HepG2 (cell line): ENCODE results near the gene BCAS2. TPM values are rescaled to one million over a fixed set of nuclear protein-coding genes. Genes with fewer than 3 reads are reported as not detected.

Source experiments
- ARID2 ChIP-seq: sonication (generic); formaldehyde crosslinking; IDR thresholded peaks from 2 replicates; pipeline ENCODE4 v1.8.1; 2022; ENCODE audit warnings: mild to moderate bottlenecking, missing genetic modification reagents, borderline replicate concordance
- ATF1 ChIP-seq: IDR thresholded peaks from 2 replicates; pipeline ENCODE4 v1.6.1; 2016; ENCODE audit warnings: mild to moderate bottlenecking, control low read depth
- BHLHE40 ChIP-seq: IDR thresholded peaks from 2 replicates; pipeline ENCODE4 v1.6.1; 2011; ENCODE audit warnings: low read length, improper control_type of control experiment
- CBX2 ChIP-seq, 2 experiments: fragments of 200-600 bp in 1 of 2; sonication (generic); formaldehyde crosslinking in 1 of 2; IDR thresholded peaks; 2 replicates each; pipeline versions ENCODE4 v1.7.0 to v1.8.1; 2018 to 2022; ENCODE audit warnings: low read depth in 2 of 2, low read length in 1 of 2, mild to moderate bottlenecking in 1 of 2, missing genetic modification reagents in 1 of 2
- EED ChIP-seq: sonication (generic); formaldehyde crosslinking; IDR thresholded peaks from 2 replicates; pipeline ENCODE4 v1.5.0; 2020; ENCODE audit warnings: mild to moderate bottlenecking, missing genetic modification reagents
- ELF1 ChIP-seq: sonication (generic); formaldehyde crosslinking; IDR thresholded peaks from 2 replicates; pipeline ENCODE4 v1.4.0; 2020; ENCODE audit warnings: missing genetic modification reagents
- ERF ChIP-seq: IDR thresholded peaks from 2 replicates; pipeline ENCODE4 v1.6.1; 2018; ENCODE audit warnings: missing biosample characterization, missing genetic modification reagents
- ETV5 ChIP-seq: IDR thresholded peaks from 2 replicates; pipeline ENCODE4 v1.6.1; 2018; ENCODE audit warnings: missing biosample characterization, missing genetic modification reagents, inconsistent platforms, borderline replicate concordance
- GLI4 ChIP-seq: sonication (generic); formaldehyde crosslinking; IDR thresholded peaks from 2 replicates; pipeline ENCODE4 v1.5.1; 2020; ENCODE audit warnings: missing genetic modification reagents, mild to moderate bottlenecking, moderate library complexity, borderline replicate concordance
- HOXA5 ChIP-seq: sonication (generic); formaldehyde crosslinking; IDR thresholded peaks from 2 replicates; pipeline ENCODE4 v1.4.0; 2020; ENCODE audit warnings: missing genetic modification reagents
- MAZ ChIP-seq, 2 experiments: sonication (generic) in 1 of 2; formaldehyde crosslinking in 1 of 2; IDR thresholded peaks; 2 replicates each; pipeline versions ENCODE4 v1.5.0 to v1.6.1; 2012 to 2020; ENCODE audit warnings: low read depth in 2 of 2, mild to moderate bottlenecking in 2 of 2, borderline replicate concordance in 1 of 2, improper control_type of control experiment in 1 of 2, low read length in 1 of 2, missing genetic modification reagents in 1 of 2, moderate library complexity in 1 of 2
- MTA1 ChIP-seq: sonication (generic); formaldehyde crosslinking; IDR thresholded peaks from 2 replicates; pipeline ENCODE4 v1.4.0; 2020; ENCODE audit warnings: missing genetic modification reagents, mild to moderate bottlenecking, borderline replicate concordance
- NFATC3 ChIP-seq: sonication (generic); formaldehyde crosslinking; IDR thresholded peaks from 2 replicates; pipeline ENCODE4 v1.5.1; 2020; ENCODE audit warnings: mild to moderate bottlenecking, missing genetic modification reagents
- RARG ChIP-seq: sonication (generic); formaldehyde crosslinking; IDR thresholded peaks from 2 replicates; pipeline ENCODE4 v1.4.0; 2020; ENCODE audit warnings: low read depth, mild to moderate bottlenecking, missing genetic modification reagents
- SOX6 ChIP-seq, 2 experiments: fragments of 450-650 bp in 1 of 2; sonication (generic) in 1 of 2; formaldehyde crosslinking in 1 of 2; IDR thresholded peaks; 2 replicates each; pipeline versions ENCODE4 v1.4.0 to v1.6.1; 2017 to 2020; ENCODE audit warnings: antibody characterized with exemption in 1 of 2, mild to moderate bottlenecking in 1 of 2, missing genetic modification reagents in 1 of 2
- TBX2 ChIP-seq: sonication (generic); formaldehyde crosslinking; IDR thresholded peaks from 2 replicates; pipeline ENCODE4 v1.5.0; 2020; ENCODE audit warnings: missing genetic modification reagents, mild to moderate bottlenecking, borderline replicate concordance
- ZKSCAN5 ChIP-seq: sonication (generic); formaldehyde crosslinking; IDR thresholded peaks from 2 replicates; pipeline ENCODE4 v1.5.1; 2020; ENCODE audit warnings: mild to moderate bottlenecking, missing genetic modification reagents
- ZNF180 ChIP-seq: sonication (generic); formaldehyde crosslinking; IDR thresholded peaks from 2 replicates; pipeline ENCODE4 v1.4.0; 2020; ENCODE audit warnings: low read depth, missing genetic modification reagents, borderline replicate concordance
- ZNF891 ChIP-seq: sonication (generic); formaldehyde crosslinking; IDR thresholded peaks from 2 replicates; pipeline ENCODE4 v1.5.0; 2020; ENCODE audit warnings: mild to moderate bottlenecking, missing genetic modification reagents
- ZZZ3 ChIP-seq: sonication (generic); formaldehyde crosslinking; IDR thresholded peaks from 2 replicates; pipeline ENCODE4 v1.4.0; 2020; ENCODE audit warnings: missing genetic modification reagents, mild to moderate bottlenecking, borderline replicate concordance
- polyA plus RNA-seq, 8 experiments: library from polyadenylated mRNA; depleted of rRNA in 3 of 8; stranded (reverse) in 7 of 8; unstranded in 1 of 8; fragments of >200 nt; fragmentation: Illumina TruSeq in 4 of 8; extraction: Trizol in 4 of 8; gene quantifications; 2 replicates each; pipeline versions ENCODE4 v1.2.1 to v1.2.3, GENCODE V29; 2011 to 2016; ENCODE audit warnings: low read depth in 4 of 8, missing spikeins in 1 of 8, mixed read lengths in 1 of 8; ENCODE audit not compliant: insufficient read depth in 1 of 8
- total RNA-seq, 5 experiments: library from RNA; depleted of rRNA; stranded (reverse); fragments of >200 nt; fragmentation: Illumina TruSeq; extraction: Trizol; gene quantifications; 2 replicates each; pipeline ENCODE4 v1.2.3, GENCODE V29; 2016; ENCODE audit warnings: low read depth in 1 of 5
- TF ChIP-seq, protein P1 (sequence below): sonication (generic); formaldehyde crosslinking; IDR thresholded peaks from 2 replicates; pipeline ENCODE4 v1.4.0; 2020; ENCODE audit warnings: mild to moderate bottlenecking, missing genetic modification reagents
- TF ChIP-seq, protein P2 (sequence below): sonication (generic); formaldehyde crosslinking; IDR thresholded peaks from 2 replicates; pipeline ENCODE4 v1.5.1; 2020; ENCODE audit warnings: mild to moderate bottlenecking, missing genetic modification reagents, borderline replicate concordance

The BCAS2 gene
- total and polyA plus RNA-seq, 2 of the 13 experiments (the other 11 are each of a cell fraction or from before 2014, with no cell fraction given) = 18.0 to 47.4 TPM

DNA sequence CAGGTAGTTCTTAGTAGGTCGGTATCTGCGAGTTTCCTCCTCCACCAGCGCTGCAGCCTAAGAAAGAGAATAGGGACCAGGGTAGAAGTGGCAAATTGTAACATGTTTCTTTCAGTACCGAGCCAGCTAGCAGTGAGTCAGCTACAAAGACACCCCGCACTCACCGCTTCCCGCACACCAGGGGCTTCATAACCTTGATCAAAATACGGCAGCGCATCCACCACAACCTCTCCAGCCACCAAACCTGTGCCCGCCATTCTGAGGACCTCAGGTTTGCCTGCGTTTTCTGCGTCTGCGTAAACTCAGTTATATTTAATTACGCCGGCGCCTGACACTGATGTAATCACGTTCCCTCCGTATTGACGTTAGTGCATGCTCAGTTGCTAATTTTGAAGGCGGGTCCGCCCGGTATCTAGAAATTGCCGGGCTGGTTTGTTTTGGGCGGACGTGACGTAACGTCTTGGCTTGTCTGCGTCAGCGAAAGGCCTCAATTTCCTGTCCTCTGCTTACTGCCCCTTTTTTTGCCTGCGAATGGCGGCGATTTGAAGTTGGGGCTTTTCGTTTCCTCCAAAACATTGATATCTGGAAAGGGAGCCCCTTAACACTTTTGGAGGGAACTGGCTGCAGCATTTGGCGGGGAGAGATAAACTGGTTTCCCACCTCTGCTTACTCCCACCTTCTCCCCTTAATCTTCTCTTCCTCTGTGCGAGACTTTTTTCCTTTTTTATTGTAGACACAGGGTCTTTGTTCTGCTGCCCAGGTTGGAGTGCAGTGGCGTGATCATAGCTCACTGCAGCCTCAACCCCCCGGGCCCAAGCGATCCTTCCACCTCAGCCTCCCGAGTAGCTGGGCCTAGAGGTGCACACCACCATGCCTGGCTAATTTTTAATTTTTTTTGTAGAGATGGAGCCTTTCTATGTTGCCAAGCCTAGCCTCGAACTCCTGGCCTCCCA is at the start of gene BCAS2 (continued):
- TF ChIP-seq ARID2 (CRISPR knock-in tag) (no peak), ZKSCAN5 (CRISPR knock-in tag) (no peak), ATF1 (CRISPR knock-in tag) (peak; percentile 97), ZNF180 (CRISPR knock-in tag) (no peak), TBX2 (CRISPR knock-in tag) (peak; percentile 46; the same call in 1 of the 2 replicates), ZNF891 (CRISPR knock-in tag) (no peak), ZZZ3 (CRISPR knock-in tag) (no peak; the same call in 1 of the 2 replicates), ETV5 (CRISPR knock-in tag) (peak; percentile 43; the same call in 1 of the 2 replicates), GLI4 (CRISPR knock-in tag) (no peak), RARG (CRISPR knock-in tag) (no peak), EED (CRISPR knock-in tag) (no peak), SOX6 (IDR thresholded peaks at IDR 0.05) (no peak), SOX6 (CRISPR knock-in tag; IDR thresholded peaks at IDR 0.05) (peak; percentile 34; the same call in 1 of the 2 replicates), CBX2 (IDR thresholded peaks at IDR 0.05; ENCODE audit: low read depth, low read length) (no peak), CBX2 (CRISPR knock-in tag; IDR thresholded peaks at IDR 0.05; ENCODE audit: low read depth) (no peak), MTA1 (CRISPR knock-in tag) (no peak), ELF1 (peak; percentile 60; the same call in 1 of the 2 replicates), BHLHE40 (no peak), ERF (CRISPR knock-in tag) (peak; percentile 55), NFATC3 (no peak), HOXA5 (0 out of 2 replicates have a peak, but pooled peaks have one; percentile 33), MAZ (IDR thresholded peaks at IDR 0.05; ENCODE audit: borderline replicate concordance, low read depth, low read length) (no peak), MAZ (CRISPR knock-in tag; IDR thresholded peaks at IDR 0.05; ENCODE audit: low read depth) (no peak)
- TF ChIP-seq, protein P1, sequence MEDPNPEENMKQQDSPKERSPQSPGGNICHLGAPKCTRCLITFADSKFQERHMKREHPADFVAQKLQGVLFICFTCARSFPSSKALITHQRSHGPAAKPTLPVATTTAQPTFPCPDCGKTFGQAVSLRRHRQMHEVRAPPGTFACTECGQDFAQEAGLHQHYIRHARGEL (CRISPR knock-in tag) = no peak
- TF ChIP-seq, protein P2, sequence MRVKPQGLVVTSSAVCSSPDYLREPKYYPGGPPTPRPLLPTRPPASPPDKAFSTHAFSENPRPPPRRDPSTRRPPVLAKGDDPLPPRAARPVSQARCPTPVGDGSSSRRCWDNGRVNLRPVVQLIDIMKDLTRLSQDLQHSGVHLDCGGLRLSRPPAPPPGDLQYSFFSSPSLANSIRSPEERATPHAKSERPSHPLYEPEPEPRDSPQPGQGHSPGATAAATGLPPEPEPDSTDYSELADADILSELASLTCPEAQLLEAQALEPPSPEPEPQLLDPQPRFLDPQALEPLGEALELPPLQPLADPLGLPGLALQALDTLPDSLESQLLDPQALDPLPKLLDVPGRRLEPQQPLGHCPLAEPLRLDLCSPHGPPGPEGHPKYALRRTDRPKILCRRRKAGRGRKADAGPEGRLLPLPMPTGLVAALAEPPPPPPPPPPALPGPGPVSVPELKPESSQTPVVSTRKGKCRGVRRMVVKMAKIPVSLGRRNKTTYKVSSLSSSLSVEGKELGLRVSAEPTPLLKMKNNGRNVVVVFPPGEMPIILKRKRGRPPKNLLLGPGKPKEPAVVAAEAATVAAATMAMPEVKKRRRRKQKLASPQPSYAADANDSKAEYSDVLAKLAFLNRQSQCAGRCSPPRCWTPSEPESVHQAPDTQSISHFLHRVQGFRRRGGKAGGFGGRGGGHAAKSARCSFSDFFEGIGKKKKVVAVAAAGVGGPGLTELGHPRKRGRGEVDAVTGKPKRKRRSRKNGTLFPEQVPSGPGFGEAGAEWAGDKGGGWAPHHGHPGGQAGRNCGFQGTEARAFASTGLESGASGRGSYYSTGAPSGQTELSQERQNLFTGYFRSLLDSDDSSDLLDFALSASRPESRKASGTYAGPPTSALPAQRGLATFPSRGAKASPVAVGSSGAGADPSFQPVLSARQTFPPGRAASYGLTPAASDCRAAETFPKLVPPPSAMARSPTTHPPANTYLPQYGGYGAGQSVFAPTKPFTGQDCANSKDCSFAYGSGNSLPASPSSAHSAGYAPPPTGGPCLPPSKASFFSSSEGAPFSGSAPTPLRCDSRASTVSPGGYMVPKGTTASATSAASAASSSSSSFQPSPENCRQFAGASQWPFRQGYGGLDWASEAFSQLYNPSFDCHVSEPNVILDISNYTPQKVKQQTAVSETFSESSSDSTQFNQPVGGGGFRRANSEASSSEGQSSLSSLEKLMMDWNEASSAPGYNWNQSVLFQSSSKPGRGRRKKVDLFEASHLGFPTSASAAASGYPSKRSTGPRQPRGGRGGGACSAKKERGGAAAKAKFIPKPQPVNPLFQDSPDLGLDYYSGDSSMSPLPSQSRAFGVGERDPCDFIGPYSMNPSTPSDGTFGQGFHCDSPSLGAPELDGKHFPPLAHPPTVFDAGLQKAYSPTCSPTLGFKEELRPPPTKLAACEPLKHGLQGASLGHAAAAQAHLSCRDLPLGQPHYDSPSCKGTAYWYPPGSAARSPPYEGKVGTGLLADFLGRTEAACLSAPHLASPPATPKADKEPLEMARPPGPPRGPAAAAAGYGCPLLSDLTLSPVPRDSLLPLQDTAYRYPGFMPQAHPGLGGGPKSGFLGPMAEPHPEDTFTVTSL (CRISPR knock-in tag) = no peak
